ENCODE data around the gene RAI14.

The RAI14 gene

DNA sequence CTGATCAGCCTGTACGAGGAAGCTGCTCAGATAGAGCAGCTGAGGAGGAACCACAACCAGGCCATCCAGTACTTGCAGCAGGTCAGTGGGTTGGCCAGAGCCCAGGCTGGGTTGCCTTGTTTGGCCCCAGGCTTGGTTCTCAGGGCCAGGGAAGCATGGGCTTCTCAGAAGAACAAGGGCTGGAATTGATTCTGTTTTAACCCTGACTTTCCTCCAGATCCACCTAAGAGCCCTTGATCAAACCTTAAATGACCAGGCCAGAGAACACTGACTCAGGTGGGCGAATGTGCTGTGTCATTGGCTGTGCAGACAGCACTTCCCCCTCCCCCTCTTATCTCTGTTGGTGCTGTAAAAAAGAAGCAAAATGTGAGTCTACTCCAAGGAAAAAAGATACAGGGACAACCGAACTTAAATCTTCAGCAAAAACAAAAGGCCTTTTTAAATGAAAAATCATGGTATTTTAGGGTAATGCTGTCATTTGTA, 210.9 kb downstream of the RAI14 start:
- no peak for DNase-seq

DNA sequence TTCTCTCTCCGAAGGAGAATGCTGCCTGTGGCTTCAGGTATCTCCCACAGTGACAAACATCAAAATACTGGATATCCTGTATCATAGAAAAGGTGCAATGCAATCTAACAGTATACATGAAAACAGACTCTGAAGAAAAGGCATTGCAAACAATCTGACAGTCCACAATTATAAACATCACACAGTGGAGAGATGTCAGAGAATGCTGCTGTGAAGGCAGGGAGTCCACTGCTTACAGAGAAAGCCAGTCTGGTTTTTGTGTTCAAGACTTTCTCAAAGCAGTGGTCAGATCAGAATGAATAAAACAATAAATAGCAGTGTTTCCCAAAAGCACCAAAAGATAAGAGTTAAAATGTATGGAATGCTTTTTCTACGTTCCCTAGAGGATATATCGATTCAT, 211.5 kb downstream of the RAI14 start:
- DNase-seq = no peak

- no peak for DNase-seq
These were observed 212.7 kb downstream of the RAI14 start for GRCh38 chr5:34868791-34869190.

- DNase-seq = no peak
These were observed 213.1 kb downstream of the RAI14 start for GRCh38 chr5:34869256-34869655.

DNA sequence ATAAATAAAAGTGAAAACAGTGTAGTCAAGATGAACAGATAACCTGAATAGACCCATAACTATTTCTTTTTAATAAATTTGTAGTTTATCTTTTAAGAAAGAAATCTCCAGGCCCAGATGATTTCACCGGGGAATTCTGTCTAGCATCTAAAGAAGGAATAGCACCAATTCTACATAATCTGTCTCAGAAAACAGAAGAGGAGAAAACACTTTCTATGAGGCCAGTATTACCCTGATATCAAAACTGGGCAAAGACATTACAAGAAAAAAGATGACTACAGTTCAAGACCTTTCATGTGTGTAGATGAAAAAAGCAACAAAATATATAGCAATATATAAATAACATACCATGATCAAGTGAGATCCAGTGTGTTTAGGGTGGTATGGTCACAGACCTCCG, 214.3 kb downstream of the RAI14 start:
- DNase-seq = no peak

GRCh38 chr5:34876275-34876674, 220.1 kb downstream of the RAI14 start:
- DNase-seq = no peak

GRCh38 chr5:34881246-34881645, 225.1 kb downstream of the RAI14 start:
- DNase-seq = no peak
